Endothelial cell (in vitro differentiated cells): ENCODE results near the gene TMED4. TPM values are rescaled to one million over a fixed set of nuclear protein-coding genes. Genes with fewer than 3 reads are reported as not detected.

ENCODE experiments used
- DNase-seq: peaks from one replicate; pipeline ENCODE4 v3.0.0; 2021; ENCODE audit warnings: low spot score
- H3K27ac Mint-ChIP-seq: one replicate; pipeline ENCODE4 v1.8.0; 2021; ENCODE audit warnings: mixed read lengths, inconsistent platforms; ENCODE audit not compliant: unreplicated experiment
- H3K27me3 Mint-ChIP-seq: one replicate; pipeline ENCODE4 v1.8.0; 2021; ENCODE audit warnings: mild to moderate bottlenecking, moderate library complexity, mixed read lengths, inconsistent platforms; ENCODE audit not compliant: unreplicated experiment
- H3K36me3 Mint-ChIP-seq: one replicate; pipeline ENCODE4 v1.8.0; 2021; ENCODE audit warnings: mild to moderate bottlenecking, low read depth, mixed read lengths, inconsistent platforms; ENCODE audit not compliant: unreplicated experiment
- H3K4me1 Mint-ChIP-seq: one replicate; pipeline ENCODE4 v1.8.0; 2021; ENCODE audit warnings: mild to moderate bottlenecking, mixed read lengths, inconsistent platforms; ENCODE audit not compliant: unreplicated experiment
- H3K4me3 Mint-ChIP-seq: one replicate; pipeline ENCODE4 v1.8.0; 2021; ENCODE audit warnings: mild to moderate bottlenecking, mixed read lengths, inconsistent platforms; ENCODE audit not compliant: unreplicated experiment
- H3K9me3 Mint-ChIP-seq: one replicate; pipeline ENCODE4 v1.8.0; 2021; ENCODE audit warnings: mixed read lengths, inconsistent platforms; ENCODE audit not compliant: unreplicated experiment
- total RNA-seq: library from RNA; stranded (reverse); fragmentation: NEBNext Ultra II Directional; extraction: Animal tissue kit (Norgen Biotek cat#: 25700); gene quantifications from one replicate; pipeline ENCODE4 v1.2.1, GENCODE V29; 2021; ENCODE audit not compliant: unreplicated experiment
- TF ChIP-seq, protein P1 (sequence below): fragments of 200-600 bp; sonication (generic); IDR thresholded peaks from one replicate; pipeline ENCODE4 v1.5.0; 2021; ENCODE audit warnings: antibody characterized with exemption; ENCODE audit not compliant: unreplicated experiment

TMED4 gene
- total RNA-seq, 1 donor from 2014 or later: 79.4 TPM

GRCh38 chr7:44626620-44627019, 44.6 kb upstream of the TMED4 start:
- no peak for DNase-seq
- H3K27me3 Mint-ChIP-seq: peaks cover 3% of the 10 kb centered on the region
- H3K4me1 Mint-ChIP-seq: peaks cover 12% of the 10 kb centered on the region
- TF ChIP-seq, protein P1, sequence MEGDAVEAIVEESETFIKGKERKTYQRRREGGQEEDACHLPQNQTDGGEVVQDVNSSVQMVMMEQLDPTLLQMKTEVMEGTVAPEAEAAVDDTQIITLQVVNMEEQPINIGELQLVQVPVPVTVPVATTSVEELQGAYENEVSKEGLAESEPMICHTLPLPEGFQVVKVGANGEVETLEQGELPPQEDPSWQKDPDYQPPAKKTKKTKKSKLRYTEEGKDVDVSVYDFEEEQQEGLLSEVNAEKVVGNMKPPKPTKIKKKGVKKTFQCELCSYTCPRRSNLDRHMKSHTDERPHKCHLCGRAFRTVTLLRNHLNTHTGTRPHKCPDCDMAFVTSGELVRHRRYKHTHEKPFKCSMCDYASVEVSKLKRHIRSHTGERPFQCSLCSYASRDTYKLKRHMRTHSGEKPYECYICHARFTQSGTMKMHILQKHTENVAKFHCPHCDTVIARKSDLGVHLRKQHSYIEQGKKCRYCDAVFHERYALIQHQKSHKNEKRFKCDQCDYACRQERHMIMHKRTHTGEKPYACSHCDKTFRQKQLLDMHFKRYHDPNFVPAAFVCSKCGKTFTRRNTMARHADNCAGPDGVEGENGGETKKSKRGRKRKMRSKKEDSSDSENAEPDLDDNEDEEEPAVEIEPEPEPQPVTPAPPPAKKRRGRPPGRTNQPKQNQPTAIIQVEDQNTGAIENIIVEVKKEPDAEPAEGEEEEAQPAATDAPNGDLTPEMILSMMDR: no peak
- H3K4me3 Mint-ChIP-seq: no peak overlapping the region
- no peak overlapping the region for H3K27ac Mint-ChIP-seq
- peaks cover 3% of the 10 kb centered on the region for H3K36me3 Mint-ChIP-seq
- H3K9me3 Mint-ChIP-seq: no peaks in the 10 kb centered on the region

DNA sequence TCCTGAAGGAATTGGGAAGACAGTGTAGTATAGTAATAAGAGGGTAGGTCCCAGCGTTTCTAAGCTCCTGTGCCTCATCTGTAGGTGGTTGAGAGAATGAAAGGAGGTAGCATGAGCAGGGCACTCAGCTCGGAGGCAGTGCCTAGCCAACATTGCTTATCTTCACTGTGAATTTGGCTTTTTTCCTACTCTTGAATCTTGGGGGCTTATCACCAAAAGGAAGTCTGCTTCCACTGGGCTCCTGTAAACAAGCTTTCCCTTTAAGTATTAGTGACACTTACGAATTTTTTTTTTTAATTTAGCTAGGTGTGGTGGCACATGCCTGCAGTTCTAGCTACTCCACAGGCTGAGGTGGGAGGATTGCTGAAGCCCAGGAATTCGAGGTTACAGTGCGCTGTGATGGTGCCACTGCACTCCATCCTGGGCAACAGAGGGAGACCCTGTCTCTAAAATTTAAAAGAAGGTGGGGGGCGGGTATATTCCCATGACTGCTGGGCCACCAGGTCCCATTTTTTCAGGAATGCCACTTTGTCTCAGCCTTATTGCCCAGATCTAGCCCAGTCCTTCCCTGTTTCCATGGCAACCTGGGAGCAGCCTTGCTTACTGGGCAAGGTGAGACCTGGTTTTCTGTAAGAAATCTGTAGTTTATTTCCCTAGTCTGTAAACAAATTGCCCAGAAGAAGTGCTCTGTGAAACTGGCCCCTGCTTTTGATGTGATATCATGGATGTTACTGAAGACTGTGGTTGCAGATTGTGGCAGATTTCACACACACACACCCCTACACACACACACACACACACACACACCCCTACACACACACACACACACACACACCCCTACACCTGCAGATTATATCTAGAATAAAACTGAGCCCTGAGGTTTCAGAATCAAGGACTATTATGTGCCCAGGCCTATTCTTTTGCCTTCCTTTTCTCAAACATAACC, 43.8 kb upstream of the TMED4 start:
- H3K9me3 Mint-ChIP-seq: no peaks in the 10 kb centered on the region
- H3K4me1 Mint-ChIP-seq: peaks cover 7% of the 10 kb centered on the region
- peaks cover 3% of the 10 kb centered on the region for H3K36me3 Mint-ChIP-seq
- peak overlapping the region; percentile 9 for H3K27ac Mint-ChIP-seq
- TF ChIP-seq, protein P1: no peak
- peaks cover 3% of the 10 kb centered on the region for H3K27me3 Mint-ChIP-seq
- H3K4me3 Mint-ChIP-seq: no peak overlapping the region
- no peak for DNase-seq

DNA sequence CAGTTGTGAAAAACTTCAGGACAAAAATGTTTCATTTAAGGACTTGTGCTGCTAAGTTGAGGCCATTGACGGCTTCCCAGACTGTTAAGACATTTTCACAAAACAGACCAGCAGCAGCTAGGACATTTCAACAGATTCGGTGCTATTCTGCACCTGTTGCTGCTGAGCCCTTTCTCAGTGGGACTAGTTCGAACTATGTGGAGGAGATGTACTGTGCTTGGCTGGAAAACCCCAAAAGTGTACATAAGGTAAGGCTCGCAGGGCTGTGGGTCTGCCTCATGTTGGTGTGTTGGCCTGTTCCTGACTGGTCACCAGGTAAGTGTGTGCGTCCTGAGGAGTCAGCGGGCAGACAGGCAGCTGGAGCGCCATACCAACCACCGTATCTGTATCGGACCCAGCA, 42.3 kb upstream of the TMED4 start:
- TF ChIP-seq, protein P1: no peak
- H3K27me3 Mint-ChIP-seq: peaks cover 3% of the 10 kb centered on the region
- H3K36me3 Mint-ChIP-seq: peaks cover 3% of the 10 kb centered on the region
- H3K9me3 Mint-ChIP-seq: no peaks in the 10 kb centered on the region
- H3K27ac Mint-ChIP-seq: no peak overlapping the region
- H3K4me3 Mint-ChIP-seq: no peak overlapping the region
- H3K4me1 Mint-ChIP-seq: peaks cover 2% of the 10 kb centered on the region
- DNase-seq: no peak

DNA sequence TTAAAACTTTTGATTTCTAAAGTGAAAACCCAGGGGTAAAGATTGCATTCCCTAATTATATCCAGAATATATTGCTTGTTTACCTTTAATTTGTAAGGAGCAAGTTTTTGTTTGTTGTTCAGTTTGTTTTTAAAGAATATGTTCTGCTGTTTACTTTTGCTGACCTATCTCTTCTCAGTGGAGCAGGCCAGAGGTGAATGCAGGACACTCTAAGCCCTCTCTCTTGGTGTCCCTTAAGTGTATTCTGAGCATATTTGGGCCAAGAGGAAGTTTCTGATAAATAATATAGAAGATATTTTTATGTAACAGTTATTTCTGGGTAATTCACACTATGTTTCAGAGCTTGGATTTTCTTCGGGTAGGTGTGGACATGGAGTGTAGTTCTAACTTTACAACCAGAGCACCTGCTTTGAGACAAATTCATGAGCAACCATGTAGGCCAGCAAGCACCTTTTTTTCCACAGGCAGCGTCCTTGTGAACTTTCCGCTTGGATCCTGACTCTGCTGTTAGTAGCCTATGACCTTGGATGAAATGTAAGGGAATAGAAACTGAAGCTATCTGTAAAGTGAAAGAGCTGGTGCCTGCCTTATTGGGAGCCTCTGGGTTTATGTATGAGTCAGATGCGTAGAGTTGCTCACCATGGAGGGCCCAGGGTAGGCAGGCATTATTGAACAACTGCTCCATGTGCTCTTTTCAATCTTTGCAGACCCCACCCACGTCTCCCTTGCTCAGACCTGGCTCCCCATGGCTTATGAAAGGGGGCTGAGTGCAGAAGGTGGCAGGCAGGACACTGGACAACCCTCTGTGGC, 40.5 kb upstream of the TMED4 start:
- peaks cover 3% of the 10 kb centered on the region for H3K36me3 Mint-ChIP-seq
- no peak overlapping the region for H3K4me3 Mint-ChIP-seq
- peaks cover 2% of the 10 kb centered on the region for H3K4me1 Mint-ChIP-seq
- peaks cover 3% of the 10 kb centered on the region for H3K27me3 Mint-ChIP-seq
- no peak overlapping the region for H3K27ac Mint-ChIP-seq
- DNase-seq: no peak
- TF ChIP-seq, protein P1: no peak
- no peaks in the 10 kb centered on the region for H3K9me3 Mint-ChIP-seq
